HG03439 (cell line): ENCODE measurements around the gene RNF145.
"Not testable (repeated sequence)": the region's sequence is repeated elsewhere in the genome, so short reads cannot be mapped to it uniquely, and the experiment has no call there.

Source experiments
- ATAC-seq: cut with Tn5 transposase; IDR thresholded peaks from one replicate; pipeline ENCODE4 v1.9.1; 2021; ENCODE audit warnings: mild to moderate bottlenecking, moderate library complexity; ENCODE audit not compliant: unreplicated experiment

The RNF145 gene

DNA sequence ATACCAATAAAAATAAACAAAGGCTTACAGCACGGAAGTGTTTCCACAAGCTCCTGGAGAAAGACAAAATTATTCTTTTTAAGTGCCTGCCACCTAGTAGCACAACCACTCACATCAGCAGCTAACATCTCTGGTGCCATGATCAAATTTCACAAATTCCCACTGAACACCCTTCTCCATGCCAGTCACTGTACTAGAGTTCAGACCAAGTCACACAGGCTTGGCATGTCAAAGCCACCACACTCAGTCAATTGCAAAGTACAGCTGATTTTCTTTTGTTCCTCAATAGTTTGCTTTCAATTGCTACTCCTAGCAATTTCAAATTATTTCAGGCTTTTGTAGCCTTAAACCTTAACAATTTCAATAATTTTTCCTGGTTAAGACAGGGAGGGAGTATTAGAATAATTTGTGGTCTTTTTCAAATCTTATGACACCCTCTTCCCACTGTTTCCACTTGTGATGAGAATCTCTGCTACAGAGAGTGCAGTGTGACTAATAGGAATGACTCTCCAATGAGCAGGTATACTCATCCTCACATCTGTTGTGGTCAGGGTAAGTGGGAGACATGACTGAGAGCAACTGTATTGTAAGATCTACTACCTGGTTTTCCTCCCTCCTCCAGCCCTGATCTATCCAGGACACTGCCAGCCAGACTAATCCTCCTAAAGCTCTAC is 46.2 kb downstream of the RNF145 start:
- ATAC-seq = no peak

DNA sequence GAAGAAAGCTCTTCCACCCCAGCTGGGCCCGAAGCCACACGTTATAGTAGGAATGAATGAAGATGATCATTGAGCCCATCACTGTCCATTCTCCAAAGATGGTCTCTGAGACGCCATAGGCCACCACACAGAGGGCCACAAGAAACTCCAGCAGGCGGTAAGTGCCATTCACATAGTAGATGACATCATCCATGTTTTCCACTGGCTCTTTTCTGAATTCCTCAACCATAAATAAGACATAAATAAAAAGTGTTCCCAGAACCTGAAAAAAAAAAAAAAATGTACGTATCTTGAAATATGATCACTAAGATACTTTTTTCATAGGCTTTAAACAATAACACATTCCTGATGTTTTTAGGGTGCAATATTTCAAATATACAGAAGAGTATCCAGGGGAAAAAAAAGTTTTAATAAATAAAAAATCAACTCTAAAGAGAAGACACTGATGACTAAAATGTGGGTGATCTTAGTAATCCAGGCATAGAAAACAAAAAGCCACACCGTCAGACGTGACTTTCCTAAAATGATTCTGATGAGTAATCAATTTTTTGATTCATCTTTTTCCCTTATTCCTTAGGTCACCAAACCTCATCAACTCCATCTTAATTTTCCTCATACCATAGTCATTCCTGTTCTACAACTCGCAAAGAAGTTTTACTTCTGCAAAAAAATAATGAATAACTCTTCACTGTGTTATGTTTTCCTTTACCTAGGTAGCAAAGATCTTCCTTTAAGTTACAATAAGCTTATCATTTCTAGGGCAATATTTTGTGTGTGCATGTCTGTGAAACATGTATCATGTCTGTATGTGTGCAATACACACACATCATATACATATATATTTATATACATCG is 47.8 kb downstream of the RNF145 start:
- no peak for ATAC-seq

DNA sequence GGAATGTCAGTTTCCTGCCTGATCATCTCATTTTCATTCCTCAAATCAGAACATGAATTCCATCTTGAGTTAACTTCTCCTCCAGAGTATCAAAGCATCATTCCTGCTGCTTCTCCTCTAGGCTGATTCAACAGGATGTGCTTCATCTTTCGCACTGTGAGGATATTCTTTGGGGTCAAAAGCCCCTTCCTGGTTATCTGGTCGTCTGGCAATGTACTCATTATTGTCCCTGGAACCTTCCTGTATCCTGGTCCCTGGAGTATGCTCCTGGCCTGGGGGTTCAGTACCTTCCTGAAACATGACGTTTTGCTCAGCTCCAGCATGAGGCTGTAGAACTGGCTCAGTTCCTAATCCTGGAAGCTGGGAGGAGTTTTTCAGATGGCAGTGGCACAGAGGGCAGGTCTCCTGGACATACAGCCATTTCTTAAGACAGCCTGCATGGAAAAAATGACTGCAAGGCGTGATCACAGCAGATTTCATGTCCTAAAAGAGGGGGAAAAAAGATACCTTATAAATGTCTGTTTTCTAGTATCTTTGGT is 50.7 kb downstream of the RNF145 start:
- not testable (repeated sequence) for ATAC-seq

DNA sequence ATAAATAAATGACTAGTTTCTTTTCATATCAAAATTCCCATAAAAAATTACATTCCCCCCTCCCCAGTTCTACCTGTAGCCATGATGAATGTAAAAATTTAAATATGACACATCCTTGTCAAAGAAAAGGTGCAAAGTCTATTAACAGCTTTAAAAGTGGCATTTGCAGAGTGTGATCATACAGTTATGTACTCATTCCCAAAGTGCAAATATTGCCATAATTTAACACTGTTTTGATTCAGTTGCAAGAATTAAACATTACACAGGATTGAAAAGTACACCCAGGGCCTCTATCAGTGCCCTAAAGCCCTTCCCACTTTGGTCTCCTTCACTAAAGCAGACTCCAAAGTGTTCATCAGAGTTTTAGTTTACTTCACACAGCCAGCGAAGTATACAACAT is 51.8 kb downstream of the RNF145 start:
- ATAC-seq = no peak

DNA sequence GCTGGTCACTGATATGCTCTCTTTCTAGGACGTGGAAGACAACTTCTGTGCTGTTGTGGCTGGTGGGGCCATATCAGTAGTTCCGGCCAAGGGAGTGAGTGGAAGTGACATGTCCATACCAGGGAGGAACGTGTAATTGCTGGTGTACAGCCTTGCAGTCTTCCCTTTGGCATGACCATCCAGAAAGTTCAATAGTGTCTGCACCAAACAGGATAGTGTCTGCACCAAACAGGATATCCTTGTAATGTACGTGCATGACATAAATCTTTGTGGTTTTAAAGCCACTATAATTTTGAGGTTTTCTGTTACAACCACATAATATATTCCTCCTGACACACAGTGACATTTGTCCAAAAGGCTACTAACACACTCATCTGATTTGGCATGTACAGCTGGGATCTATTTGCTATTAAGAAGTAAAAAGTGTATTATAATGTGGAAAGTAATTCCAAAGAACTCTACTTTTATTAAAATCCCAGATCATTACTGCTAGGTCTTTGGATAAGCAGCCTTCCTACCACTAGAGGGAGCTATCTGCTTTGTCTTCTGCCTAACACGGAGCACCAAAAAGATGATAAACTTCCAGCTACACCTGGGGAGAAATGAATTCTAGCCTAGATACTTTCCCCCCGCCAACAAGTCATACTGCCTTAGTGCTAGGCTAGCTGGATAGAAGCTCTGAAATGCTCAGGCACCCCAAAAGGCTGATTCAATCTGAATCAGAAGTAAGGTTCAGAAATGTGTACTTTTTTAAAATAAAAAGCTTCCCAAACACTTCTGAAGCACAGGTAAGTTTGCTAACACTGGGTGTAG is 52.7 kb downstream of the RNF145 start:
- ATAC-seq = peak; percentile 63

DNA sequence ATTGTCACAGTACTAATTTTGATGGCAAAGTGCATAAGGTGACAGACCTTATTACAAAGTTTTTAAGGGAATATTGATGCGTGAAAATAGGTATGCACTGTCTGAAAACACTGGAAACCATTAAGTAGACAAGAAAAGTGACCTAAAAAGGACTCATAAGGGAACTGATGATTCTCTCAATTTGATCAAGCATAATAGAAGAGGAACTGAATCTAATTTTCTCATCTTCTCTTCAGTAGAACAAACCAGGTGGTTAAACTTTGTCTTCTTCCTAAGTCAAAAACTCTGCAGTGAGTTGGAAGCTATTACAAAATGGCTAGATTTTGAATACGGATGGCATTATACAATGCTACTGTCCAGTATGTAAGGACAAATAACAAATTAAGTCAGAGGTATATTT is 53.4 kb downstream of the RNF145 start:
- no peak for ATAC-seq

DNA sequence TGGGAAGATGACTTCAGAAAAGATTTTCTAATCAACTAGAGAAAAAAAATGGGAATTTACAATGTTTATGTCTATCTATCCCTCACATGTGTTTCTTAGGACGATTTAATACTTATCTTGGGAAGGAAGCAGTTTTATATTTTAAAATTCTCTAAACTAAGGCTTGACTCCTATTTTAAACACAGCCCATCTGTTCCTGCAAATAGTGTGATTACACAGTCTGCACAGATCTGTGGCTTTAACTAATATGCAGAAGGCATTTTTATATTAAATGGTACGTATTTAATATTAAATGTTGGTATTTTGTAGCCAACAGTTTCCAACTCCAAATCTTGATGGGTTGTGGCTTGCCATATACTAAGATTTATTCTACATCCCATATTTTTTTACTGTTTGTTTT is 56.5 kb downstream of the RNF145 start:
- no peak for ATAC-seq

DNA sequence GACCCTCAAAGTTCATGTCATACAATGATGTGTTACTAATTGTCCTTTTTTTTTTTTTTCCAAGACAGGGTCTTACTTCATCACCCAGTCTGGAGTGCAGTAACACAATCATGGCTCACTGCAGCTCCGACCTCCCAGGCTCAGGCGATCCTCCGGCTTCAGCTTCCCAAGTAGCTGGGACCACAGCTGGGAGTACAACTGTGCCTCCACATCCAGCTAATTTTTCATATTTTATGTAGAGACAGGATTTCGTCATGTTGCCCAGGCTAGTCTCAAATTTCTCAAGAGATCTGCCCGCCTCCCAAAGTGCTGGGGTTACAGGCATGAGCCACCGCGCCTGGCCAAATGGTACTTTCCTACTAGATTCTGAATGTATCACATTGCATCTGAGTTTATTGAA is 60.3 kb downstream of the RNF145 start:
- no peak for ATAC-seq

DNA sequence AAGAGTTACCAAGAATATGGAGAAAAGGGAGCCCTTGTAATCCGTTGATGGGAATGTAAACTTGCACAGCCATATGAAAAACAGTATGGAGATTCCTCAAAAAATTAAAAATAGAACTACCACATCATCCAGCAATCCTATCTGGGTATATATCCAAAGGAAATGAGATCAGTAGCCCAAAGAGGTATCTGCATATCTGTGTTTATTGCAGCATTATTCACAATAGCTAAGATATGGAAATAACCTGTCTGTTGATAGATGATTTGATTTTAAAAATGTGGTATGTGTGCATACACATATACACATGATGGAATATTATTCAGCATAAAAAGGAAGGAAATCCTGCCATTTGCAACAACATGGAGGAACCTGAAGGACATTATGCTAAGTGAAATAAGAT is 61.4 kb downstream of the RNF145 start:
- no peak for ATAC-seq

DNA sequence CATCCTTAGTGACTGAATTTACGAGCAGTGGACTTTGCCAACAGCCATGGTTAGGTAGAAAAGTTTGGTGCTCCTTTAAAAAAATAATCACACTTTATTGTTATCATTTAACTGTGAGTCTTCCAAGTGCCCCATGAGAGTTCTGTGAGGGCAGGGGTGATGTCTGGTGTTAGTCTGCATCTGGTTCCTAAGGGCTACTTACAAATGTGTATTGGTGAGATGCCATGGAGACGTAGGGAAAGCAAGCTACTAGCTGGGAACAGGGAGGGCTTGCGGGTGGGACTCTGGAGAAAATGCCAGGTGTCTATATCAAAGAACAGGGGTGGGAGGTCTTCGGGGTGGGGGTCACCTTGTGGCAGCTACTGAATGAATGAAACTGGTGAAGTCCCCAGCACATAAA is 62.5 kb downstream of the RNF145 start:
- ATAC-seq = no peak

DNA sequence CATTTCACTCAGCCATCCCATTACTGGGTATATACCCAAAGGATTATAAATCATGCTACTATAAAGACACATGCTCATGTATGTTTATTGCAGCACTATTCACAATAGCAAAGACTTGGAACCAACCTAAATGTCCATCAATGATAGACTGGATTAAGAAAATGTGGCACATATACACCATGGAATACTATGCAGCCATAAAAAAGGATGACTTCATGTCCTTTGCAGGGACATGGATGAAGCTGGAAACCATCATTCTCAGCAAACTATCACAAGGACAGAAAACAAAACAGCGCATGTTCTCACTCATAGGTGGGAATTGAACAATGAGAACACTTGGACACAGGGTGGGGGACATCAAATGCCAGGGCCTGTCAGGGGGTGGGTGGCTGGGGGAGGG is 64.2 kb downstream of the RNF145 start:
- ATAC-seq = not testable (repeated sequence)

DNA sequence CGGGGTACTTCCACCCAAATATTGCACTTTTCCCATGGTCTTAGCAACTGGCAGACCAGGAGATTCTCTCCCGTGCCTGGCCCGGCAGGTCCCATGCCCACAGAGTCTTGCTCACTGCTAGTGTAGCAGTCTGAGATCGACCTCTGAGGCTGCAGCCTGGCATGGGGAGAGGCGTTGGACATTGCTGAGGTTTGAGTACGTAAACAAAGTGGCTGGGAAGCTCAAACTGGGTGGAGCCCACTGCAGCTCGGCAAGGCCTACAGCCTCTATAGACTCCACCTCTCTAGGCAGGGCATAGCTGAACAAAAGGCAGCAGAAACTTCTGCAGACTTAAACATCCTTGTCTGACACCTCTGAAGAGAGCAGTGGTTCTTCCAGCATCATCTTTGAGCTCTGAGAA is 69.6 kb downstream of the RNF145 start:
- no peak for ATAC-seq

DNA sequence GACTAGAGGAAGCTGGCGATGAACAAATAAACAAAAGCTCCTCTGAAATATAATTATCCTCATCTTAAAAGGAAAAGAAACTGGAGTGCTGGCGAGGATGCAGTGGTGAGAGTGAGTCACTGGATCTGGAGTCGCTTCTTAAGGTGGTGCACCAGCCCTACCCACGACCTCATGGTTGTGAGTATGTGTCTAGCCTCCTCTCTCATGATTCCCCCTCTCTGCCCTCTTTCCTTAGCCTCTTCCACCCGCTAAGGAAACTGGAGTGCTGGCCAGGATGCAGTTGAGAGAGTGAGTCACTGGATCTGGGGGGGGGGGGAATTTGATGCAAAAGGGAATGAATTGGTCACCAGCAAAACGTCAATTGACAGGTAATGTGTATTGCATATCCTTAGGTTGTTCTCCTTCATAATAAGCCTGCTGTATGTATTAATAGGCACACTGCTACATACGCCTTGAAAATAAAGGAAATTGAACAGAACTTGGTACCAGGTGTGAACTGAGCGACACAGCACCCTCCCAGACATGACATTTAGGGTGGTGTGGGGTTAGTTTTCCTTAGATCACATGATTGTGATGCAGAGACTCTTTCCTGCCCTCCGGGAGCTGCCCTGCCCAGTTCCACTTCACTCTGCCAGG is 73.3 kb downstream of the RNF145 start:
- no peak for ATAC-seq

DNA sequence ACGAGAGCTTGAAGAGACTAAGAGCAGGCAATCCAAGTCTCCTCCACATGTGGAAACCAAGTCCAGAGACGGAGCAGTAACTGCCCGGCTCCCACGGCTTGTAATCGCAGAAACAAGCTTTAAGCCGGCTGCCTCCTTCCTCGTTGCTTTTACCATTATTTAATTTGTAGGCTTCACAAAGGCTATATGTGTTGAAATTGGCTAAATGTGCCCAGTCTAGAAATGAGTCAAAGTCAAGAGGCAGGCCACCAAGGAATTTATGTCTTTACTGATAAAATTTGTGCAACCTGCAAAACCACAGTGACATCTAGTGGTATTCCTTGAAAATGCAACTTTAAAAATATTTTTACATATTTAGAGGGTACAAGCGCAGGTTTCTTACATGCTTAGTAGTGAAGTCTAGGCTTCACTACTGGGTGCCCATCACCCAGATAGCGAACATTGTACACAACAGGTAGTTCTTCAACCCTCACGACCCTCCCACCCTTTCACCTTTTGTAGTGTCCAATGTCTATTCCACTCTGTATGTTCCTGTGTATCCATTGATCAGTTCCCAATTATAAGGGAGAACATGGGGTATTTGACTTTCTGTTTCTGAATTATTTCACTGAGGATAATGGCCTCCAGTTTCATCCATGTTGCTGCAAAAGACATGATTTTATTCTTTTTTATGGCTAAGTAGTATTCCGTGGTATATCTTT is 76.2 kb downstream of the RNF145 start:
- peak; percentile 64 for ATAC-seq

DNA sequence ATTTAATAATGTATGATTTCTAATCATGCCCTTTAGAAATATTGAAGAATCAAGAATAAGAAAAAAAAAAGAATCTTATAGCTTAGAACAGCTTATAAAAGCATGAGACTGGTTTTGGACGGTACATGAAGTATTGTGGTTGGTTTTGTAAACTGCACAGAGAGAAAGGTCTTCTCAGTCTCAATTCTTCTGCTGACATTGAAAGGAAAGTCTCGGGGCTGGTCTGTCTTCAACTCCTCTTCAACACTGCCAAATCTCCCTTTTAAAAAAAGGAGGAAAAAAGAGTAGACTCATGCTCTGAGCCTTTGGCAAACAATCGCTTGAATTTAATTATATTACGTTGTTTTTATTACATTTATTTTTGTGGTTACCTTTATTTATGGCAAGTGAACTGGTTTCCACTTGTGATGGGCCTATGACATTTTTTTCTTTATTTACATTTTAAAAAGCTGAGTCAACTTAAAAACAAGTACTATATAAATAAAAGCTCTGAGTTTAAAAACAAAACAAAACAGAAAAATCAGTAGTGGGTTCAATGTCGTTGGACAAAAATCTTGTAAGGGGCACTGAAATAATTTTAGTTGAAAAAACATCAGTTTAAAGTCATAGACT is 76.8 kb downstream of the RNF145 start:
- no peak for ATAC-seq

DNA sequence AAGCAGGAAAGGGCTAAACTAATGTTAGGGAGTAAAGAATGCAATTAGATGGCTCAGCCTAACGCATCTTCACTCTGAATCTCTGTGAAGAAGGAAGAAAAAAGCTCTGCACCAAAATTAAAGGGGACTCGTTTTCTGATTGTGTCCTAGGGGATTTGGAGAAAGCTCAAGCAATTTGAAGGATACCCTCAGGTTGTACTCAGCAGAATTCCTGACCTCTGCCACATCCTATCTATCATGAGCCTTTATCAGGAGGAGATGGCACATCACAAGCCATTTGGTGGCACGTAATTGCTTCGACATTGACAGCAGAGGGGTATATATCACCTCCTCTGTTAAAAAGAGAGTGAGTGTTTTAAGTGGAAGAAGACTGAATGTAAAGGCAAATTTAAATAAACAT is 77.4 kb downstream of the RNF145 start:
- no peak for ATAC-seq

DNA sequence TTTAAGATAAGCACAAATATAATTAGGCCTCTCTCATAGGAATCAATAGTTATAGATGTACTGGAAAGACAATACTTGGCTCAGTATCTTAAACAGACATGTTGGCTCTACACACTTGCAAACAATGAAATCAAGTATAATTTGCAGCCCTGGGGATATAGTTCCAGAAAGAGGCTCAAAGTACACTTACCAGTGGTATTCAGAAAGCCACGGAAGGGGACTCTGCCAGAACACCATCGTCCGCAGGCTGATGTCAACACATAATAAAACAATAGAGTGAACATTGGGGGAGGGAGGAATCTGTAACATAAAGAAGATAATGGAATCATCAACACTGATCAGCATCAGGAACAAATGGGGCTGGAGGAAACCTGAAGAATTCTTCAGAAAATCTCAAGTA is 78.5 kb downstream of the RNF145 start:
- no peak for ATAC-seq

DNA sequence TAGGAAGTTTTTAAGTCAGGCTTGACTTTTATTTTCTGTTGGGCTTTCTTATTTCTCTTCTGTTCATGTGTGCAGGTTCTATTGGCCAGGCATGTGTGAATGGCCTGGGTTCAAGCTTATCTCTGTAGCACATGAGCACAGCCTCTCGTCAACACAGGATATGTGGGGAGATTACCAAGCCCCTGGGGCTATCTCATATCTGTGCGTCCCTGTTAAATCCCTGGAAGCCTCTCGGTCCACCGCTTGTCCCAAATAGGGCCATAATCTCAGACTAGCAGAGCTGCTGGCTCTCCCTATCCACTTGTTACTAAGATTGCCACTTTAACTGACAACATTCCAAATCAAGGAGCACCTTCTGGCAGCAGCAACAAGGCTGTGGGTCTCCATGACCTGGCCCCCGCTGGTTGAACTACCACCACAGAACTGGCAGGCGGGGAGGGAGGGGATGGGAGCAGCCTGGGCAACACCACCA is 81.2 kb downstream of the RNF145 start:
- no peak for ATAC-seq

DNA sequence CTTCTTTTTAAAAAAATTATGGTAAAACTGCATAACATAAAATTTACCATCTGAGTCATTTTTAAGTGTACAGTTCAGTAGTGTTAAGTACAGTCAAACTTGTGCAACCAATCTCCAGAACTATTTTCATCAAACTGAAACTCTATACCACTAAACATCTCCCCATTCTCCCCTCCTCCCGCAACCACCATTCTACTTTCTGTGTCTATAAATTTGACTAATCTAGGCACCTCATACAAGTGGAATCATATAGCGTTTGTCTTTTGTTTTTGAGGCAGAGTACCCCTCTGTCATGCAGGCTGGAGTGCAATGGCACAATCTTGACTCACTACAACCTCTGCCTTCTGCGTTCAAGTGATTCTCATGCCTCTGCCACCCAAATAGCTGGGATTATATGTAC is 85.7 kb downstream of the RNF145 start:
- no peak for ATAC-seq

DNA sequence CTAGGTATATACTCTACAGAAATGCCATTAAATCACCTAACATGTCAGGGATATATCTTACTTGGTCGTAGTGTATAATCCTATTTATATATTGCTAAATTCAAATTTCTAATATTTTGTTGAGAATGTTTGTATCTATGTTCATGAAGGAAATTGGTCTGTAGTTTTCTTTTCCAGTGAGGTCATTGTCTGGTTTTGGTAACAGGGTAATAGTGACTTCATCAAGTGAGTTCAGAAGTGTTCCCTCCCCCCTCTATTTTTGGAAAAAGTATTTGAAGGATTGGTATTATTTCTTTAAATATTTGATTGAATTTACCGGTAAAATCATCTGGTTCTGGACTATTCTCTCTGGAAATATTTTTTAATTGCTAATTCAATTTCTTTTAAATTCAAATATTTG is 86.2 kb downstream of the RNF145 start:
- no peak for ATAC-seq
